ENCODE results near the gene HTR3A. TPM values are rescaled to one million over a fixed set of nuclear protein-coding genes. Genes with fewer than 3 reads are reported as not detected.

The HTR3A gene
- total RNA-seq, 1 donor from 2014 or later: 14.5 TPM

- Mint-ChIP-seq H3K27ac (ENCODE audit: unreplicated experiment) (no peak overlapping the region), H3K9me3 (ENCODE audit: unreplicated experiment) (no peaks in the 10 kb centered on the region), H3K36me3 (ENCODE audit: unreplicated experiment) (peaks cover 5% of the 10 kb centered on the region), H3K27me3 (ENCODE audit: unreplicated experiment) (peaks cover 3% of the 10 kb centered on the region), H3K4me1 (ENCODE audit: low read depth, unreplicated experiment) (peaks cover 16% of the 10 kb centered on the region), H3K4me3 (ENCODE audit: unreplicated experiment) (no peak overlapping the region)
- DNase-seq: no peak
- no peak for TF ChIP-seq CTCF (IDR thresholded peaks at IDR 0.05; ENCODE audit: partially characterized antibody, unreplicated experiment)
These were observed 2.8 kb downstream of the HTR3A start for GRCh38 chr11:113977701-113978100.

GRCh38 chr11:113979431-113979830 lies 4.5 kb downstream of the HTR3A start:
- no peaks in the 10 kb centered on the region for H3K9me3 Mint-ChIP-seq (ENCODE audit: unreplicated experiment)
- TF ChIP-seq CTCF (IDR thresholded peaks at IDR 0.05; ENCODE audit: partially characterized antibody, unreplicated experiment): no peak
- peaks cover 16% of the 10 kb centered on the region for H3K4me1 Mint-ChIP-seq (ENCODE audit: low read depth, unreplicated experiment)
- peaks cover 5% of the 10 kb centered on the region for H3K36me3 Mint-ChIP-seq (ENCODE audit: unreplicated experiment)
- DNase-seq: no peak
- H3K4me3 Mint-ChIP-seq (ENCODE audit: unreplicated experiment): no peak overlapping the region
- H3K27me3 Mint-ChIP-seq (ENCODE audit: unreplicated experiment): peaks cover 6% of the 10 kb centered on the region
- no peak overlapping the region for H3K27ac Mint-ChIP-seq (ENCODE audit: unreplicated experiment)

- Mint-ChIP-seq H3K4me1 (ENCODE audit: low read depth, unreplicated experiment) (peaks cover 6% of the 10 kb centered on the region), H3K36me3 (ENCODE audit: unreplicated experiment) (peaks cover 5% of the 10 kb centered on the region), H3K27me3 (ENCODE audit: unreplicated experiment) (peaks cover 8% of the 10 kb centered on the region), H3K27ac (ENCODE audit: unreplicated experiment) (no peak overlapping the region), H3K9me3 (ENCODE audit: unreplicated experiment) (no peaks in the 10 kb centered on the region), H3K4me3 (ENCODE audit: unreplicated experiment) (no peak overlapping the region)
- no peak for TF ChIP-seq CTCF (IDR thresholded peaks at IDR 0.05; ENCODE audit: partially characterized antibody, unreplicated experiment)
- DNase-seq: no peak
These were observed 5.9 kb downstream of the HTR3A start for GRCh38 chr11:113980785-113981184.

- Mint-ChIP-seq H3K27me3 (ENCODE audit: unreplicated experiment) (peaks cover 8% of the 10 kb centered on the region), H3K27ac (ENCODE audit: unreplicated experiment) (no peak overlapping the region), H3K36me3 (ENCODE audit: unreplicated experiment) (peaks cover 4% of the 10 kb centered on the region), H3K9me3 (ENCODE audit: unreplicated experiment) (no peaks in the 10 kb centered on the region), H3K4me3 (ENCODE audit: unreplicated experiment) (no peak overlapping the region), H3K4me1 (ENCODE audit: low read depth, unreplicated experiment) (peaks cover 2% of the 10 kb centered on the region)
- TF ChIP-seq CTCF (IDR thresholded peaks at IDR 0.05; ENCODE audit: partially characterized antibody, unreplicated experiment): no peak
- no peak for DNase-seq
These were observed 7.4 kb downstream of the HTR3A start for GRCh38 chr11:113982306-113982705.

GRCh38 chr11:113984781-113985180 lies 9.9 kb downstream of the HTR3A start:
- Mint-ChIP-seq H3K36me3 (ENCODE audit: unreplicated experiment) (no peaks in the 10 kb centered on the region), H3K27me3 (ENCODE audit: unreplicated experiment) (peaks cover 4% of the 10 kb centered on the region), H3K9me3 (ENCODE audit: unreplicated experiment) (no peaks in the 10 kb centered on the region), H3K4me1 (ENCODE audit: low read depth, unreplicated experiment) (no peaks in the 10 kb centered on the region), H3K27ac (ENCODE audit: unreplicated experiment) (no peak overlapping the region), H3K4me3 (ENCODE audit: unreplicated experiment) (no peak overlapping the region)
- no peak for DNase-seq
- no peak for TF ChIP-seq CTCF (IDR thresholded peaks at IDR 0.05; ENCODE audit: partially characterized antibody, unreplicated experiment)
